HL-60 (cell line): ENCODE data around the gene REG3G.

Source experiments
- DNase-seq, 2 experiments: peaks; one replicate each; pipeline ENCODE4 v3.0.0-alpha.2; 2010 to 2020; ENCODE audit warnings: low read depth in 1 of 2, low spot score in 1 of 2
- H3K27ac ChIP-seq: fragments of 250-450 bp; sonication (Bioruptor Pico); replicated peaks from 2 replicates; pipeline ENCODE4 v1.5.1; 2020; ENCODE audit warnings: mild to moderate bottlenecking, moderate library complexity
- H3K27me3 ChIP-seq: fragments of 250-450 bp; sonication (Bioruptor Pico); 2 replicates; pipeline ENCODE4 v1.5.1; 2021; ENCODE audit warnings: mild to moderate bottlenecking, moderate library complexity; ENCODE audit not compliant: insufficient read depth, poor library complexity, severe bottlenecking
- H3K4me3 ChIP-seq: replicated peaks from 2 replicates; pipeline ENCODE4 v1.5.1; 2011; ENCODE audit warnings: mild to moderate bottlenecking, control low read depth, low read length; ENCODE audit not compliant: insufficient read depth
- GABPA ChIP-seq: IDR thresholded peaks from 2 replicates; pipeline ENCODE4 v1.6.1; 2012; ENCODE audit warnings: low read depth
- POLR2AphosphoS5 ChIP-seq: IDR thresholded peaks from 2 replicates; pipeline ENCODE4 v1.6.1; 2012; ENCODE audit warnings: low read depth
- SPI1 ChIP-seq: IDR thresholded peaks from 2 replicates; pipeline ENCODE4 v1.6.1; 2012; ENCODE audit warnings: low read depth, mild to moderate bottlenecking, borderline replicate concordance
- TF ChIP-seq, protein P1 (sequence below): IDR thresholded peaks from one replicate; pipeline ENCODE4 v1.5.1; 2011; ENCODE audit warnings: low read length, control low read depth, inconsistent platforms; ENCODE audit not compliant: insufficient read depth
- TF ChIP-seq, protein P2 (sequence below): IDR thresholded peaks from 2 replicates; pipeline ENCODE4 v1.6.1; 2012; ENCODE audit warnings: low read depth; ENCODE audit not compliant: insufficient replicate concordance

The REG3G gene

GRCh38 chr2:78980152-78980465 is 45.4 kb upstream of the REG3G start:
- Histone ChIP-seq H3K27me3 (no peaks in the 10 kb centered on the region), H3K4me3 (no peak overlapping the region), H3K27ac (no peak overlapping the region)
- no peak for TF ChIP-seq GABPA
- TF ChIP-seq POLR2AphosphoS5: no peak
- TF ChIP-seq, protein P1, sequence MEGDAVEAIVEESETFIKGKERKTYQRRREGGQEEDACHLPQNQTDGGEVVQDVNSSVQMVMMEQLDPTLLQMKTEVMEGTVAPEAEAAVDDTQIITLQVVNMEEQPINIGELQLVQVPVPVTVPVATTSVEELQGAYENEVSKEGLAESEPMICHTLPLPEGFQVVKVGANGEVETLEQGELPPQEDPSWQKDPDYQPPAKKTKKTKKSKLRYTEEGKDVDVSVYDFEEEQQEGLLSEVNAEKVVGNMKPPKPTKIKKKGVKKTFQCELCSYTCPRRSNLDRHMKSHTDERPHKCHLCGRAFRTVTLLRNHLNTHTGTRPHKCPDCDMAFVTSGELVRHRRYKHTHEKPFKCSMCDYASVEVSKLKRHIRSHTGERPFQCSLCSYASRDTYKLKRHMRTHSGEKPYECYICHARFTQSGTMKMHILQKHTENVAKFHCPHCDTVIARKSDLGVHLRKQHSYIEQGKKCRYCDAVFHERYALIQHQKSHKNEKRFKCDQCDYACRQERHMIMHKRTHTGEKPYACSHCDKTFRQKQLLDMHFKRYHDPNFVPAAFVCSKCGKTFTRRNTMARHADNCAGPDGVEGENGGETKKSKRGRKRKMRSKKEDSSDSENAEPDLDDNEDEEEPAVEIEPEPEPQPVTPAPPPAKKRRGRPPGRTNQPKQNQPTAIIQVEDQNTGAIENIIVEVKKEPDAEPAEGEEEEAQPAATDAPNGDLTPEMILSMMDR: no peak
- TF ChIP-seq SPI1: no peak
- TF ChIP-seq, protein P2, sequence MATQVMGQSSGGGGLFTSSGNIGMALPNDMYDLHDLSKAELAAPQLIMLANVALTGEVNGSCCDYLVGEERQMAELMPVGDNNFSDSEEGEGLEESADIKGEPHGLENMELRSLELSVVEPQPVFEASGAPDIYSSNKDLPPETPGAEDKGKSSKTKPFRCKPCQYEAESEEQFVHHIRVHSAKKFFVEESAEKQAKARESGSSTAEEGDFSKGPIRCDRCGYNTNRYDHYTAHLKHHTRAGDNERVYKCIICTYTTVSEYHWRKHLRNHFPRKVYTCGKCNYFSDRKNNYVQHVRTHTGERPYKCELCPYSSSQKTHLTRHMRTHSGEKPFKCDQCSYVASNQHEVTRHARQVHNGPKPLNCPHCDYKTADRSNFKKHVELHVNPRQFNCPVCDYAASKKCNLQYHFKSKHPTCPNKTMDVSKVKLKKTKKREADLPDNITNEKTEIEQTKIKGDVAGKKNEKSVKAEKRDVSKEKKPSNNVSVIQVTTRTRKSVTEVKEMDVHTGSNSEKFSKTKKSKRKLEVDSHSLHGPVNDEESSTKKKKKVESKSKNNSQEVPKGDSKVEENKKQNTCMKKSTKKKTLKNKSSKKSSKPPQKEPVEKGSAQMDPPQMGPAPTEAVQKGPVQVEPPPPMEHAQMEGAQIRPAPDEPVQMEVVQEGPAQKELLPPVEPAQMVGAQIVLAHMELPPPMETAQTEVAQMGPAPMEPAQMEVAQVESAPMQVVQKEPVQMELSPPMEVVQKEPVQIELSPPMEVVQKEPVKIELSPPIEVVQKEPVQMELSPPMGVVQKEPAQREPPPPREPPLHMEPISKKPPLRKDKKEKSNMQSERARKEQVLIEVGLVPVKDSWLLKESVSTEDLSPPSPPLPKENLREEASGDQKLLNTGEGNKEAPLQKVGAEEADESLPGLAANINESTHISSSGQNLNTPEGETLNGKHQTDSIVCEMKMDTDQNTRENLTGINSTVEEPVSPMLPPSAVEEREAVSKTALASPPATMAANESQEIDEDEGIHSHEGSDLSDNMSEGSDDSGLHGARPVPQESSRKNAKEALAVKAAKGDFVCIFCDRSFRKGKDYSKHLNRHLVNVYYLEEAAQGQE: no peak
- DNase-seq: no peak

DNA sequence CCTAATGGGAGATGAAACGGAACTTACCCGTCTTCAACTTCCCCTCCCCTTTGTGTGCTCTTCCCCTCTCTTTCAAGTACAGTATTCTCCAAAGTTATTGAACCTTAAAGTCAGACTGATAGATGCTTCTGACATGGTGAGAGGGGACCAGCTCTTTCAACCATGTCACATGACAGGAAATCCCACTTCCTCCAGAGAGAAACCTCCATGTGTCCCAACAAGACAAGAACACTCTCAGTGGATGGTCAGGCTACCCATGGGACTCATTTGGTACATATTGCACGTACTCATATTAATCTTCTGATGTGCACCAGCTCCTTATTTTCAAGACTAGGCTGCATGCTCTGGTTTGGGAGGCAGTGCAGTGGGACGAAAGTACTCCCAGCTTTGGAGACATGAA is 44.6 kb upstream of the REG3G start:
- TF ChIP-seq SPI1: no peak
- TF ChIP-seq, protein P2: no peak
- no peak for TF ChIP-seq GABPA
- TF ChIP-seq, protein P1: no peak
- no peak for TF ChIP-seq POLR2AphosphoS5
- DNase-seq: no peak
- H3K4me3 ChIP-seq: no peak overlapping the region
- no peaks in the 10 kb centered on the region for H3K27me3 ChIP-seq
- H3K27ac ChIP-seq: no peak overlapping the region

GRCh38 chr2:78982638-78983330 is 42.7 kb upstream of the REG3G start:
- Histone ChIP-seq H3K4me3 (no peak overlapping the region), H3K27me3 (no peaks in the 10 kb centered on the region), H3K27ac (no peak overlapping the region)
- no peak for DNase-seq
- TF ChIP-seq SPI1: no peak
- TF ChIP-seq, protein P2: no peak
- no peak for TF ChIP-seq POLR2AphosphoS5
- no peak for TF ChIP-seq GABPA
